HG03060 (cell line): Measurements from ENCODE around the gene PIGBOS1.
"Not testable (repeated sequence)": the region's sequence is repeated elsewhere in the genome, so short reads cannot be mapped to it uniquely, and the experiment has no call there.

Source experiments
- ATAC-seq: cut with Tn5 transposase; IDR thresholded peaks from one replicate; pipeline ENCODE4 v1.9.1; 2021; ENCODE audit warnings: low read depth, moderate number of reproducible peaks; ENCODE audit not compliant: unreplicated experiment

Gene PIGBOS1

GRCh38 chr15:55302801-55303200 lies 16.1 kb downstream of the PIGBOS1 start:
- not testable (repeated sequence) for ATAC-seq

GRCh38 chr15:55297315-55297714 lies 21.6 kb downstream of the PIGBOS1 start:
- ATAC-seq: no peak

GRCh38 chr15:55290528-55291057 lies 28.3 kb downstream of the PIGBOS1 start:
- ATAC-seq: peak; percentile 58

- ATAC-seq: no peak
These were observed 29.0 kb downstream of the PIGBOS1 start, which contains the start of gene RAB27A for GRCh38 chr15:55289746-55290527. RAB27A (minus strand) TSS chr15:55289813; CDS start chr15:55234934, 54,879 bp downstream.

- no peak for ATAC-seq
These were observed 29.7 kb downstream of the PIGBOS1 start for GRCh38 chr15:55289011-55289745.

GRCh38 chr15:55288006-55288717 lies 30.8 kb downstream of the PIGBOS1 start:
- no peak for ATAC-seq

- ATAC-seq: not testable (repeated sequence)
These were observed 32.3 kb downstream of the PIGBOS1 start for GRCh38 chr15:55286442-55287189.

- no peak for ATAC-seq
These were observed 34.5 kb downstream of the PIGBOS1 start for GRCh38 chr15:55284426-55284825.

- no peak for ATAC-seq
These were observed 35.4 kb downstream of the PIGBOS1 start for GRCh38 chr15:55283379-55284147.

GRCh38 chr15:55282284-55282833 lies 36.6 kb downstream of the PIGBOS1 start:
- no peak for ATAC-seq

GRCh38 chr15:55281517-55282228 lies 37.2 kb downstream of the PIGBOS1 start:
- no peak for ATAC-seq

GRCh38 chr15:55280589-55280988 lies 38.3 kb downstream of the PIGBOS1 start:
- not testable (repeated sequence) for ATAC-seq

GRCh38 chr15:55279746-55280351 lies 39.1 kb downstream of the PIGBOS1 start:
- ATAC-seq: peak; percentile 78

- ATAC-seq: no peak
These were observed 39.7 kb downstream of the PIGBOS1 start for GRCh38 chr15:55279100-55279745.

GRCh38 chr15:55277715-55278114 lies 41.2 kb downstream of the PIGBOS1 start:
- no peak for ATAC-seq

GRCh38 chr15:55277116-55277564 lies 41.8 kb downstream of the PIGBOS1 start:
- ATAC-seq: peak; percentile 43

- ATAC-seq: no peak
These were observed 42.6 kb downstream of the PIGBOS1 start for GRCh38 chr15:55276324-55276723.
